ENCODE data around the gene AP3D1. TPM values are rescaled to one million over a fixed set of nuclear protein-coding genes. Genes with fewer than 3 reads are reported as not detected.

The AP3D1 gene
- total and polyA plus RNA-seq, 2 donors (not counting 3 experiments of a cell fraction or from before 2014, with no cell fraction given): 130 to 137 TPM

GRCh38 chr19:2111425-2111824, 39.9 kb downstream of the AP3D1 start:
- Histone ChIP-seq H2AFZ (ENCODE audit: low read depth, low read length) (no peak overlapping the region), H4K20me1 (replicated peaks; ENCODE audit: control insufficient read depth, extremely low read depth, insufficient read depth, low read length) (no peaks in the 10 kb centered on the region), H3K27me3 (ENCODE audit: control insufficient read depth in 2 of 2, insufficient read depth in 2 of 2, low read length in 2 of 2) (no peaks in the 10 kb centered on the region), H3K4me2 (ENCODE audit: insufficient read depth, low read length) (no peak overlapping the region), H3K9me1 (replicated peaks; ENCODE audit: control insufficient read depth, extremely low read depth, insufficient read depth, low read length) (no peaks in the 10 kb centered on the region), H3K79me2 (ENCODE audit: control insufficient read depth, insufficient read depth, low read length) (no peaks in the 10 kb centered on the region), H3K36me3 (ENCODE audit: control insufficient read depth in 2 of 2, extremely low read depth in 1 of 2, insufficient read depth in 2 of 2, low read length in 2 of 2) (peaks cover 20 to 79% of the 10 kb centered on the region in 2 experiments), H3K4me1 (ENCODE audit: control insufficient read depth, extremely low read depth, insufficient read depth, low read length) (no peaks in the 10 kb centered on the region), H3K4me3 (replicated peaks in 1 of 3; ENCODE audit: insufficient read depth in 1 of 3, low read depth in 1 of 3, low read length in 3 of 3) (no peak overlapping the region), H3K9me3 (replicated peaks; ENCODE audit: control insufficient read depth, insufficient read depth, low read length) (no peaks in the 10 kb centered on the region), H3K9ac (replicated peaks; ENCODE audit: extremely low read depth, insufficient read depth, low read length) (no peak overlapping the region), H3K27ac (ENCODE audit: insufficient read depth, low read depth, low read length) (no peak overlapping the region)
- intact Hi-C loops (cut with micrococcal nuclease) (no loop called here), dilution Hi-C loops (cut with MboI; ENCODE audit: extremely low pct_ligation_motif_present, low sequenced_read_pairs) (no loop called here)
- DNase-seq (ENCODE audit: low read depth, low spot score) (no peak), FAIRE-seq (no peak)
- ChIA-PET POLR2A (no interaction called here), CTCF (no interaction called here)
- no peak for TF ChIP-seq JUN (IDR thresholded peaks at IDR 0.05; ENCODE audit: borderline replicate concordance, insufficient read depth, insufficient read length, low read depth)
- TF ChIP-seq GATA2 (IDR thresholded peaks at IDR 0.05; ENCODE audit: insufficient read depth, insufficient read length, low read depth, low read length): no peak
- no peak for TF ChIP-seq EZH2 (IDR thresholded peaks at IDR 0.05; ENCODE audit: borderline replicate concordance, low read depth, low read length, severe bottlenecking)
- no peak for TF ChIP-seq POLR2AphosphoS5 (IDR thresholded peaks at IDR 0.05; ENCODE audit: insufficient read depth, low read depth, low read length)
- TF ChIP-seq, protein P1, sequence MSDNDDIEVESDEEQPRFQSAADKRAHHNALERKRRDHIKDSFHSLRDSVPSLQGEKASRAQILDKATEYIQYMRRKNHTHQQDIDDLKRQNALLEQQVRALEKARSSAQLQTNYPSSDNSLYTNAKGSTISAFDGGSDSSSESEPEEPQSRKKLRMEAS (IDR thresholded peaks at IDR 0.05; ENCODE audit: insufficient read depth, insufficient read length): no peak
- TF ChIP-seq POLR2A (IDR thresholded peaks at IDR 0.05; ENCODE audit: low read depth, low read length): no peak
- TF ChIP-seq MYC (IDR thresholded peaks at IDR 0.05; ENCODE audit: low read depth, low read length): no peak
- TF ChIP-seq, protein P2, sequence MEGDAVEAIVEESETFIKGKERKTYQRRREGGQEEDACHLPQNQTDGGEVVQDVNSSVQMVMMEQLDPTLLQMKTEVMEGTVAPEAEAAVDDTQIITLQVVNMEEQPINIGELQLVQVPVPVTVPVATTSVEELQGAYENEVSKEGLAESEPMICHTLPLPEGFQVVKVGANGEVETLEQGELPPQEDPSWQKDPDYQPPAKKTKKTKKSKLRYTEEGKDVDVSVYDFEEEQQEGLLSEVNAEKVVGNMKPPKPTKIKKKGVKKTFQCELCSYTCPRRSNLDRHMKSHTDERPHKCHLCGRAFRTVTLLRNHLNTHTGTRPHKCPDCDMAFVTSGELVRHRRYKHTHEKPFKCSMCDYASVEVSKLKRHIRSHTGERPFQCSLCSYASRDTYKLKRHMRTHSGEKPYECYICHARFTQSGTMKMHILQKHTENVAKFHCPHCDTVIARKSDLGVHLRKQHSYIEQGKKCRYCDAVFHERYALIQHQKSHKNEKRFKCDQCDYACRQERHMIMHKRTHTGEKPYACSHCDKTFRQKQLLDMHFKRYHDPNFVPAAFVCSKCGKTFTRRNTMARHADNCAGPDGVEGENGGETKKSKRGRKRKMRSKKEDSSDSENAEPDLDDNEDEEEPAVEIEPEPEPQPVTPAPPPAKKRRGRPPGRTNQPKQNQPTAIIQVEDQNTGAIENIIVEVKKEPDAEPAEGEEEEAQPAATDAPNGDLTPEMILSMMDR (IDR thresholded peaks at IDR 0.05; ENCODE audit: extremely low read depth in 1 of 2, insufficient read depth in 1 of 2, low read depth in 1 of 2, low read length in 2 of 2): no peak
- BruUV-seq (replicated peaks): no TSS peak

All from endothelial cell of umbilical vein (primary cell).